ENCODE data around the gene NMRAL1. TPM values are rescaled to one million over a fixed set of nuclear protein-coding genes. Genes with fewer than 3 reads are reported as not detected.

Gene NMRAL1
- polyA plus RNA-seq, 5 donors: 32.9 to 51.1 (median 42.7) TPM

GRCh38 chr16:4428500-4428899, 45.9 kb downstream of the NMRAL1 start:
- DNase-seq: no peak

GRCh38 chr16:4426722-4427372, 47.6 kb downstream of the NMRAL1 start:
- DNase-seq: no peak

- DNase-seq: no peak
Measured at GRCh38 chr16:4426021-4426684, 48.3 kb downstream of the NMRAL1 start.

- DNase-seq: peak; percentile 96
Measured at GRCh38 chr16:4425378-4426020, 48.9 kb downstream of the NMRAL1 start, which contains the start of gene DNAJA3. Gene DNAJA3, plus strand, starts transcription at chr16:4425868. Its CDS starts 14 bp downstream, at chr16:4425882.

GRCh38 chr16:4420505-4421105, 53.8 kb downstream of the NMRAL1 start:
- DNase-seq: no peak

GRCh38 chr16:4419402-4419959, 54.9 kb downstream of the NMRAL1 start:
- DNase-seq: no peak

- peak; percentile 86 to 88 for DNase-seq
Measured at GRCh38 chr16:4416200-4417032, 58.0 kb downstream of the NMRAL1 start, which contains the start of gene CORO7. Gene CORO7, minus strand, starts transcription at chr16:4416596. Its CDS starts 78 bp downstream, at chr16:4416518.

GRCh38 chr16:4415538-4416199, 58.8 kb downstream of the NMRAL1 start:
- no peak for DNase-seq

GRCh38 chr16:4414187-4414917, 60.1 kb downstream of the NMRAL1 start:
- DNase-seq: no peak

GRCh38 chr16:4412854-4413253, 61.6 kb downstream of the NMRAL1 start:
- no peak for DNase-seq

GRCh38 chr16:4412159-4412558, 62.3 kb downstream of the NMRAL1 start:
- DNase-seq: no peak

Other genes starting within 250 kb of the NMRAL1 start
- gene SRL, start 232.5 kb downstream of the NMRAL1 start, polyA plus RNA-seq (ENCODE audit: insufficient read depth in 1 of 5, insufficient read length in 5 of 5, low replicate concordance in 1 of 5): 10 to 100 TPM in 1 of 5 donors, 1 to 10 TPM in 4; 4.4 to 25.9 (median 5.7) TPM
- gene TFAP4, start 201.6 kb downstream of the NMRAL1 start, polyA plus RNA-seq (ENCODE audit: insufficient read depth in 1 of 5, insufficient read length in 5 of 5, low replicate concordance in 1 of 5): 10 to 100 TPM; 15.4 to 26.4 (median 19.5) TPM
- gene GLIS2, start 158.6 kb downstream of the NMRAL1 start, polyA plus RNA-seq (ENCODE audit: insufficient read depth in 1 of 5, insufficient read length in 5 of 5, low replicate concordance in 1 of 5): 10 to 100 TPM; 13.7 to 35.3 (median 22.8) TPM
- 10 to 100 TPM; 15.0 to 36.9 (median 26.0) TPM for gene PAM16, start 123.3 kb downstream of the NMRAL1 start, polyA plus RNA-seq (ENCODE audit: insufficient read depth in 1 of 5, insufficient read length in 5 of 5, low replicate concordance in 1 of 5)
- gene VASN, start 102.8 kb downstream of the NMRAL1 start, polyA plus RNA-seq (ENCODE audit: insufficient read depth in 1 of 5, insufficient read length in 5 of 5, low replicate concordance in 1 of 5): 10 to 100 TPM; 10.3 to 24.3 (median 17.1) TPM
- gene CORO7, start 58.0 kb downstream of the NMRAL1 start, polyA plus RNA-seq (ENCODE audit: insufficient read depth in 1 of 5, insufficient read length in 5 of 5, low replicate concordance in 1 of 5): 10 to 100 TPM; 13.9 to 26.1 (median 18.5) TPM
- gene DNAJA3, start 48.8 kb downstream of the NMRAL1 start, polyA plus RNA-seq (ENCODE audit: insufficient read depth in 1 of 5, insufficient read length in 5 of 5, low replicate concordance in 1 of 5): 10 to 100 TPM; 30.6 to 39.5 (median 36.1) TPM
- gene HMOX2, start 1.8 kb upstream of the NMRAL1 start, polyA plus RNA-seq (ENCODE audit: insufficient read depth in 1 of 5, insufficient read length in 5 of 5, low replicate concordance in 1 of 5): 10 to 100 TPM; 38.7 to 57.1 (median 39.5) TPM
- 10 to 100 TPM; 17.1 to 29.3 (median 19.1) TPM for gene CDIP1, start 64.1 kb upstream of the NMRAL1 start, polyA plus RNA-seq (ENCODE audit: insufficient read depth in 1 of 5, insufficient read length in 5 of 5, low replicate concordance in 1 of 5)
- under 1 TPM; 0.27 to 0.54 (median 0.33) TPM for gene C16orf96, start 81.7 kb upstream of the NMRAL1 start, polyA plus RNA-seq (ENCODE audit: insufficient read depth in 1 of 5, insufficient read length in 5 of 5, low replicate concordance in 1 of 5)
- 10 to 100 TPM; 10.2 to 34.0 (median 18.5) TPM for gene UBALD1, start 140.3 kb upstream of the NMRAL1 start, polyA plus RNA-seq (ENCODE audit: insufficient read depth in 1 of 5, insufficient read length in 5 of 5, low replicate concordance in 1 of 5)
- gene MGRN1, start 150.2 kb upstream of the NMRAL1 start, polyA plus RNA-seq (ENCODE audit: insufficient read depth in 1 of 5, insufficient read length in 5 of 5, low replicate concordance in 1 of 5): 10 to 100 TPM; 38.2 to 87.7 (median 58.2) TPM
- gene NUDT16L1, start 218.9 kb upstream of the NMRAL1 start, polyA plus RNA-seq (ENCODE audit: insufficient read depth in 1 of 5, insufficient read length in 5 of 5, low replicate concordance in 1 of 5): 10 to 100 TPM; 26.0 to 57.7 (median 31.2) TPM